COLO668 (cell line): ENCODE results near the gene UGT1A6.
"Not testable (repeated sequence)": the region's sequence is repeated elsewhere in the genome, so short reads cannot be mapped to it uniquely, and the experiment has no call there.

Experiments used
- DNase-seq: peaks from one replicate; lab custom pipeline; 2025; ENCODE audit not compliant: unreplicated experiment; lab: John Stamatoyannopoulos, UW

The UGT1A6 gene

DNA sequence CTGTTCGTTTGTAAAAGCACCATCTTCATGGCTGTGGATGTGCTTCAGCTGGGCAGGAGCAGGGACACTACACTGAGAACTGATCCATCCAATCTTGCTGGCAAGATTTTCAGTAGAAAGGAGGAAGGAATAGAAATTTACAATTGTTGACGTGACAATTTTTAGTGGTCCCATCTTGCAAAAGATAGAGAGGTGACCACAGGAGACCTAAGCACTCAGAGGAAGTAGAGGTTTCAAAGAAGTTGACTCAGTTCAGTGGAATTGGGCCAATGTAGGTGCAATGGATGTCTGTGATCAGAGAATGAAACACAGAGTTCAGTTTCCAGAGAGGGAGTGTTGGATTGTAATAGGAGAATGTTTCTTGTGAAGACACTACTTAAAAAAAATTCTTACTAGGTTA is 21.4 kb downstream of the UGT1A6 start:
- no peak for DNase-seq

DNA sequence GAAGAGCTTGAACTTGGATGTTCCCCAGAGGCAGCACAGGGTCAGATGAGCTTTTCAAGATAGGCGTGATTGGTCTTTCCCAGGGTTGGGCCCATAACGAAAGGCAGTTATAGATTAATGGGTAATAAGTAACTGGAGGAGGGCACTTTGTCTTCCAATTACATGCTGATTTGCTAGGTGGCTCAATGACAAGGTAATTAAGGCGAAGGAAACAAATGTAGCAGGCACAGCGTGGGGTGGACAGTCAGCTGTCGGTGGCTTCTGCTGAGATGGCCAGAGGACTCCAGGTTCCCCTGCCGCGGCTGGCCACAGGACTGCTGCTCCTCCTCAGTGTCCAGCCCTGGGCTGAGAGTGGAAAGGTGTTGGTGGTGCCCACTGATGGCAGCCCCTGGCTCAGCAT is 25.9 kb downstream of the UGT1A6 start, which contains the start of gene UGT1A4:
UGT1A4 (plus strand) TSS at position 185 of the 400 bp plus-strand sequence; CDS start at position 270, 85 bp downstream.
- DNase-seq, result no peak

GRCh38 chr2:233728723-233729301 is 36.1 kb downstream of the UGT1A6 start, which contains the start of gene UGT1A3:
UGT1A3 (plus strand) TSS chr2:233729042; CDS start chr2:233729127, 85 bp downstream.
- no peak for DNase-seq

DNA sequence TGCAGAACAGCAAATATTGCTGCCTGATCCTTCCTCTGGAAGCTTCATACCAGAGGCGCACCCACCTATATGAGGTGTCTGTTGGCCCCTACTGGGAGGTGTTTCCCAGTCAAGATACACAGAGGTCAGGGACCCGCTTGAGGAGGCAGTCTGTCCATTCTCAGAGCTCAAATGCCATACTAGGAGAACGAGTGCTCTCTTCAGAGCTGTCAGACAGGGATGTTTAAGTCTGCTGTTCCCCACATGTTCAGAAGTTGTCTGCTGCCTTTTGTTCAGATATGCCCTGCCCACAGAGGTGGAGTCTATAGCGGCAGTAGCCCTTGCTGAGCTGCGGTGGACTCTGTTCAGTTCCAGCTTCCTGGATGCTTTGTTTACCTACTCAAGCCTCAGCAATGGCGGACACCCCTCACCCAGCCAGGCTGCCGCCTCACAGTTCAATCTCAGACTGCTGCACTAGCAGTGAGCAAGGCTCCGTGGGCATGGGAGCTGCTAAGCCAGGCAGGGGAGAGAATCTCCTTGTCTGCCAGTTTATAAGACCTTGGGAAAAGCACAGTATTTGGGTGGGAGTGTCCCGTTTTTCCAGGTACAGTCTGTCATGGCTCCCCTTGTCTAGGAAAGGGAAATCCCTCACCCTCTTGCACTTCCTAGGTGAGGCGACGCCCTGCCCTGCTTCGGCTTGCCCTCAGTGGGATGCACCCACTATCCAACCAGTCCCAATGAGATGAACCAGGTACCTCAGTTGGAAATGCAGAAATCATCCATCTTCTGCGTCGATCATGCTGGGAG is 44.4 kb downstream of the UGT1A6 start:
- DNase-seq, result not testable (repeated sequence)

- no peak for DNase-seq
Measured at GRCh38 chr2:233740870-233741269, 48.2 kb downstream of the UGT1A6 start.

- DNase-seq, result no peak
Measured at GRCh38 chr2:233743464-233744259, 51.0 kb downstream of the UGT1A6 start.

DNA sequence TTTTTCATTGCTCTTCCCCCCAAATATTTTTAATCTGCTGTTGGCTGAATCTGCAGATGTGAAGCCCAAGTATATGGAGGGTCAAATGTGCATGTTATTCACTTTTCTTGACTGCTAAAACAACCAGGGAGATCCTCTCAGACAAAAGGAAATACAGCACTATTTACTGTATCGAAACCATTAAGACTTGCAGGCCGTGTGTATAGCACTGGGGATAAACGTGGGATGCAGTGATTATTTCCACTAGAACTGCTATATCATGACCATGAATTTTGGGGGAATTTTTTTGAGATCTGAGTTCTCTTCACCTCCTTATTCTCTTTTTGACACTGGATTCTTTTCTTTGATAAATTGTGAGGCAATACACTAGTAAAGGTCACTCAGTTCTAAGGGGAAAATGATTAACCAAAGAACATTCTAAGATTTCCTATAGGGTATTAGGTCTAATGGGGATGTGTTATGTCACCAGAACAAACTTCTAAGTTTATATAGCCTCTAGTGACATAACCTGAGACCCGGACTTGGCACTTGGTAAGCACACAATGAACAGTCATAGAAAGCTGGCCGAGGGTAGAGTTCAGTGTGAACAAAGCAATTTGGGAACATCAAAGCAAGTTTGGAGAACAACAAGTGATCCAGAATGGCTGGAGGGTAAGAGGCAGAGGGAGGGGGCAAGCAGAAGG is 52.5 kb downstream of the UGT1A6 start:
- DNase-seq, result no peak

DNA sequence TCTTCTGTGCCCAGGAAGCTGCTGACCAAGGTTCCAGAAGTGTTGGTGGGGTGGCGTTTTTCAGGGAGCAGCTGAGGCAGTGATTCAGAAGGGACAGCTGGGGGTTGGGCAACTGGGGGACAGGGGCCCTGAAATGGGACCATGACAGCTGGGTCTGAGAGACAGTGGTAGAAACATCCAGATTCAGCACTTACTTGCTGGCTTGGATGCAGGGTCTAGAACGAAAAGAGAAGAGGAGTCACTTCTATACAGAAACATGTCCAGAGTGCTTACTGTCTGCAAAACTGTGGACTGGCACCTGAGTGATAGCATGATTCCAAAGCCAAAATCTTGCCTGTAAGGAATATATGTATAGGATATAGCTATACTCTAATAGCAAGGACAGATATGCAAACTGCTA is 53.1 kb downstream of the UGT1A6 start:
- not testable (repeated sequence) for DNase-seq

GRCh38 chr2:233746475-233747282 is 54.0 kb downstream of the UGT1A6 start:
- DNase-seq, result no peak

GRCh38 chr2:233747283-233747544 is 54.5 kb downstream of the UGT1A6 start:
- no peak for DNase-seq

- DNase-seq, result not testable (repeated sequence)
Measured at GRCh38 chr2:233750689-233751088, 58.0 kb downstream of the UGT1A6 start.

DNA sequence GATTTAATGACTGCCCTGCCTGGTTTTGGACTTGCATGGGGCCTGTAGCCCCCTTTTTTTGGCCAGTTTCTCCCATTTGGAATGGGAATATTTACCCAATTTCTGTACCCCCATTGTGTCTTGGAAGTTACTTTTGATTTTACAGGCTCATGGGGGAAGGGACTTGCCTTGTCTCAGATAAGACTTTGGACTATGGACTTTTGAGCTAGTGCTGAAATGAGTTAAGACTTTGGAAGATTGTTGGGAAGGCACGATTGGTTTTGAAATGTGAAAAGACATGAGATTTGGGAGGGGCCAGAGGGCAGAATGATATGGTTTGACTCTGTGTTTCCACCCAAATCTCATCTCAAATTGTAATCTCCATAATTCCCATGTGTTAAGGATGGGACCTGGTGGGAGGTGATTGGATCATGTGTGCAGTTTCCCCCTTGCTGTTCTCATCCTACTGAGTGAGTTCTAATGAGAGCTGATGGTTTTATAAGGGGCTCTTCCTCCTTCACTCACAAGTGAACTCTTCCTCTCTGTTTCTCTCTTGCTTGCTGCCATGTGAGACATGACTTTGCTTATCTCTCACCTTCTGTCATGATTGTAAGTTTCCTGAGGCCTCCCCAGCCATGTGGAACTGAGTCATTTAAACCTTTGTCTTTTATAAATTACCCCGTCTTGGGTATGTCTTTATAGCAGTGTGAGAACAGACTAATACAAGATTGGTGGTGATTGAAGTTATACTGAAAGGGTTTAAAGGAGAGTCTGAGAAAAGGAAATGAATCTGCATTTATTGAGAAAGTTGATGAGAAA is 58.7 kb downstream of the UGT1A6 start:
- not testable (repeated sequence) for DNase-seq

- DNase-seq, result no peak
Measured at GRCh38 chr2:233754872-233755611, 62.4 kb downstream of the UGT1A6 start.

DNA sequence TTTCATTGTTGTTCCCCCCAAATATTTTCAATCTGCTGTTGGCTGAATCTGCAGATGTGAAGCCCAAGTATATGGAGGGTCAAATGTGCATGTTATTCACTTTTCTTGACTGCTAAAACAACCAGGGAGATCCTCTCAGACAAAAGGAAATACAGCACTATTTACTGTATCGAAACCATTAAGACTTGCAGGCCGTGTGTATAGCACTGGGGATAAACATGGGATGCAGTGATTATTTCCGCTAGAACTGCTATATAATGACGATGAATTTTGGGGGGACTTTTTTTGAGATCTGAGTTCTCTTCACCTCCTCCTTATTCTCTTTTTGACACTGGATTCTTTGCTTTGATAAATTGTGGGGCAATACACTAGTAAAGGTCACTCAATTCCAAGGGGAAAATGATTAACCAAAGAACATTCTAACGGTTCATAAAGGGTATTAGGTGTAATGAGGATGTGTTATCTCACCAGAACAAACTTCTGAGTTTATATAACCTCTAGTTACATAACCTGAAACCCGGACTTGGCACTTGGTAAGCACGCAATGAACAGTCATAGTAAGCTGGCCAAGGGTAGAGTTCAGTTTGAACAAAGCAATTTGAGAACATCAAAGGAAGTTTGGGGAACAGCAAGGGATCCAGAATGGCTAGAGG is 63.9 kb downstream of the UGT1A6 start:
- no peak for DNase-seq

DNA sequence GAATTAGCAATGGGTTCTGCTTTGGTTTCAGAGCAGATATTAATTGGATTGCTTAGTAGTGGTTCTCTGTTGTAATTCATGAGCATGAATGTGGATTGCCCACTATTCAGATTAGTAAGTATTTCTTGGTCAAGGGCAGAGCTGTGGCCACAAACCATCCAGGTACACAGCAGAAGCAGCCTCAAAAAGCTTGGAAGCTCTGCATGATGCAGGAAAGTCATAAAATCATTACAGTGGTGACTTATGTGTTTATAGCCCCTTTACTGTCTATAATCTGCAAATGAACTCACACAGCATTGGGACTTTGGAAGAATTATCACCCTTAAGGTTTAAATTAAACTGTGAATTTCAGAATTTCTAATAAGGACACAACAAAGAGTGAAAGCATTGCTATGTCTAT is 65.5 kb downstream of the UGT1A6 start:
- no peak for DNase-seq

GRCh38 chr2:233758849-233759248 is 66.2 kb downstream of the UGT1A6 start:
- DNase-seq, result no peak

GRCh38 chr2:233760043-233760442 is 67.4 kb downstream of the UGT1A6 start, which contains the start of gene UGT1A1:
UGT1A1 (plus strand) TSS chr2:233760270; CDS start chr2:233760288, 18 bp downstream.
- DNase-seq, result no peak

DNA sequence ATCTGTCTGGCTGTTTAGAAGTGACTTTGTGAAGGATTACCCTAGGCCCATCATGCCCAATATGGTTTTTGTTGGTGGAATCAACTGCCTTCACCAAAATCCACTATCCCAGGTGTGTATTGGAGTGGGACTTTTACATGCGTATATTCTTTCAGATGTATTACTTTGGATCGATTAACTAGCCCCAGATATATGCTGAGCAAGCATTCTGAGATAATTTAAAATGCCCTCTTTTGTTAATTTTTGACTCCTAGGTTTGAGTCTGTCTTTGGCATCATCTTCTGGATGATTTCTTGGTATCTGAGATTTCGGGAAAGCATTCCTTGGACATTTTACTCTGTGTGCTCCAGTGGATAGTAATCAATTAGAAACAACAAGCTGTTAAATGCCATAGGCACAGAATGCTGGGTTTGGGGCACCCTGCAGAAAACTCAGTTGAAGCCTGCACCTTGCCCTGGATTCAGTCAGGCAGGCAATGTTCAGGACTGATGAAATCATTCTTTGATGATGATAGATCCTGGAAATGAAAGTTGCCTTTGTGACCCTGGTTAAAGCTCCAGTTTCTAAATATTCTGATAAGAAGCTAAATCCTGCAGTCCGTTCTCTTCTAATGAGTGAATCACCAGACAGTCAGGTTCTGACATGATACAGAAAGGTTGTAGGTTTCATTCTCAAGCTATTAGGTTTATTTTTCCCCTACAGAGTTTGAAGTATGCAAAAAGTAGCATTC is 68.5 kb downstream of the UGT1A6 start:
- no peak for DNase-seq
